SK-N-SH (cell line): ENCODE data around the gene TGFBI. TPM values are rescaled to one million over a fixed set of nuclear protein-coding genes. Genes with fewer than 3 reads are reported as not detected.

ENCODE experiments used
- CTCF ChIA-PET: fragments of 300-600, 350-600 bp; formaldehyde crosslinking; extraction: SDS; loops from one replicate; lab custom pipeline; 2021; lab: Yijun Ruan, JAX
- POLR2A ChIA-PET: fragments of 350-600 bp; sonication (Branson Sonifier 250); formaldehyde crosslinking; extraction: SDS; loops from one replicate; lab custom pipeline; 2020; ENCODE audit warnings: antibody characterized with exemption, inconsistent platforms; lab: Yijun Ruan, JAX
- DNase-seq: peaks from one replicate; pipeline ENCODE4 v3.0.0; 2012
- H2AFZ ChIP-seq: fragments of 200-600 bp; sonication (generic); 2 replicates; pipeline ENCODE4 v1.8.1; 2016; ENCODE audit warnings: antibody characterized with exemption, mild to moderate bottlenecking, low read depth
- H3F3A ChIP-seq: fragments of 200-600 bp; sonication (generic); replicated peaks from 2 replicates; pipeline ENCODE3; 2016; ENCODE audit warnings: antibody characterized with exemption, mild to moderate bottlenecking; ENCODE audit not compliant: insufficient read depth
- H3K27ac ChIP-seq, 2 experiments: fragments of 200-500 bp in 1 of 2; fragments of 200-600 bp in 1 of 2; sonication (Bioruptor generic) in 1 of 2; sonication (generic), shearing (Covaris generic) in 1 of 2; 2 replicates each; pipeline versions ENCODE4 v1.5.1 to v1.6.1; 2014 to 2016; ENCODE audit warnings: low read depth in 2 of 2, inconsistent platforms in 1 of 2, low read length in 1 of 2, mild to moderate bottlenecking in 1 of 2, mixed read lengths in 1 of 2
- H3K27me3 ChIP-seq: fragments of 200-600 bp; sonication (generic), shearing (Covaris generic); 2 replicates; pipeline ENCODE4 v1.6.1; 2016; ENCODE audit warnings: mixed run types; ENCODE audit not compliant: insufficient read depth
- H3K36me3 ChIP-seq, 2 experiments: fragments of 200-500 bp in 1 of 2; fragments of 200-600 bp in 1 of 2; sonication (Bioruptor generic) in 1 of 2; sonication (generic) in 1 of 2; replicated peaks in 1 of 2; 2 replicates each; pipeline versions ENCODE3 to v1.5.1; 2014 to 2016; ENCODE audit warnings: low read length in 1 of 2, mild to moderate bottlenecking in 1 of 2; ENCODE audit not compliant: insufficient read depth in 2 of 2, control insufficient read depth in 1 of 2
- H3K4me1 ChIP-seq, 2 experiments: fragments of 200-500 bp in 1 of 2; fragments of 200-600 bp in 1 of 2; sonication (Bioruptor generic) in 1 of 2; sonication (generic), shearing (Covaris generic) in 1 of 2; 2 replicates each; pipeline versions ENCODE4 v1.5.1 to v1.6.1; 2014 to 2016; ENCODE audit warnings: low read depth in 1 of 2, low read length in 1 of 2, mixed run types in 1 of 2; ENCODE audit not compliant: insufficient read depth in 2 of 2, control insufficient read depth in 1 of 2
- H3K4me2 ChIP-seq: fragments of 200-600 bp; sonication (generic), shearing (Covaris generic); 2 replicates; pipeline ENCODE4 v1.6.1; 2017; ENCODE audit warnings: mixed run types
- H3K4me3 ChIP-seq, 2 experiments: fragments of 200-500 bp in 1 of 2; fragments of 200-600 bp in 1 of 2; sonication (Bioruptor generic) in 1 of 2; sonication (generic), shearing (Covaris generic) in 1 of 2; 2 replicates each; pipeline versions ENCODE4 v1.5.1 to v1.8.1; 2014 to 2016; ENCODE audit warnings: low read depth in 2 of 2, inconsistent platforms in 1 of 2, low read length in 1 of 2, mild to moderate bottlenecking in 1 of 2, mixed read lengths in 1 of 2, moderate library complexity in 1 of 2
- H3K79me2 ChIP-seq: fragments of 200-600 bp; sonication (generic); 2 replicates; pipeline ENCODE4 v1.8.1; 2017; ENCODE audit warnings: mild to moderate bottlenecking; ENCODE audit not compliant: insufficient read depth
- H3K9ac ChIP-seq: fragments of 200-600 bp; sonication (generic); 2 replicates; pipeline ENCODE4 v1.6.1; 2017; ENCODE audit warnings: mixed run types
- H3K9me2 ChIP-seq: fragments of 200-600 bp; sonication (generic); 2 replicates; pipeline ENCODE4 v1.6.1; 2017; ENCODE audit warnings: mixed run types
- H3K9me3 ChIP-seq: fragments of 200-600 bp; sonication (generic); 2 replicates; pipeline ENCODE4 v1.6.1; 2017; ENCODE audit warnings: mixed run types, mild to moderate bottlenecking, moderate library complexity
- H4K20me1 ChIP-seq: fragments of 200-600 bp; sonication (generic); 2 replicates; pipeline ENCODE4 v1.6.1; 2017; ENCODE audit warnings: mild to moderate bottlenecking, mixed run types; ENCODE audit not compliant: insufficient read depth
- CHD2 ChIP-seq: fragments of 150-350 bp; IDR thresholded peaks from 2 replicates; pipeline ENCODE4 v1.6.1; 2018; ENCODE audit warnings: low read length; ENCODE audit not compliant: partially characterized antibody
- EP300 ChIP-seq, 2 experiments: IDR thresholded peaks; 2 replicates each; pipeline versions ENCODE4 v1.4.0 to v1.6.1; 2012; ENCODE audit warnings: borderline replicate concordance in 1 of 2, low read depth in 1 of 2, low read length in 1 of 2
- FOXJ3 ChIP-seq: sonication (generic); formaldehyde crosslinking; IDR thresholded peaks from 2 replicates; pipeline ENCODE4 v1.5.1; 2020; ENCODE audit warnings: mild to moderate bottlenecking, missing genetic modification reagents
- GABPA ChIP-seq: IDR thresholded peaks from 2 replicates; pipeline ENCODE4 v1.4.0; 2012; ENCODE audit warnings: low read depth, mild to moderate bottlenecking
- MXI1 ChIP-seq: IDR thresholded peaks from 2 replicates; pipeline ENCODE4 v1.6.1; 2012; ENCODE audit warnings: mild to moderate bottlenecking, low read depth, low read length, improper control_type of control experiment
- NRF1 ChIP-seq: IDR thresholded peaks from 2 replicates; pipeline ENCODE4 v1.6.1; 2012; ENCODE audit warnings: low read depth, mild to moderate bottlenecking, low read length
- PBX3 ChIP-seq: IDR thresholded peaks from 2 replicates; pipeline ENCODE4; 2012
- POLR2AphosphoS5 ChIP-seq: IDR thresholded peaks from 2 replicates; pipeline ENCODE4 v1.6.1; 2012; ENCODE audit warnings: low read depth, low read length
- RAD21 ChIP-seq: IDR thresholded peaks from 2 replicates; pipeline ENCODE4 v1.6.1; 2012; ENCODE audit warnings: mild to moderate bottlenecking, low read length
- RXRA ChIP-seq: IDR thresholded peaks from 2 replicates; pipeline ENCODE4 v1.4.0; 2012; ENCODE audit warnings: low read depth, mild to moderate bottlenecking, borderline replicate concordance
- TEAD4 ChIP-seq: IDR thresholded peaks from 2 replicates; pipeline ENCODE4 v1.4.0; 2012; ENCODE audit warnings: mild to moderate bottlenecking, borderline replicate concordance; ENCODE audit not compliant: insufficient read depth
- USF2 ChIP-seq: fragments of 150-350 bp; IDR thresholded peaks from 2 replicates; pipeline ENCODE4 v1.6.1; 2017; ENCODE audit warnings: antibody characterized with exemption, low read length, low read depth, borderline replicate concordance
- YY1 ChIP-seq: IDR thresholded peaks from 2 replicates; pipeline ENCODE4 v1.4.0; 2012; ENCODE audit warnings: low read depth, mild to moderate bottlenecking
- ZBTB33 ChIP-seq: IDR thresholded peaks from 2 replicates; pipeline ENCODE4 v1.4.0; 2012; ENCODE audit warnings: low read depth, borderline replicate concordance
- WGBS: methylation state at CpG from one replicate; pipeline ENCODE4 v1.1.6; 2017; ENCODE audit warnings: low lambda C conversion rate; 5-methylcytosine and 5-hydroxymethylcytosine counted together
- polyA plus RNA-seq, 3 experiments: library from polyadenylated mRNA; depleted of rRNA; stranded (reverse); fragments of >200 nt; gene quantifications; 2 replicates each; pipeline ENCODE4 v1.2.3, GENCODE V29; 2012

Gene TGFBI
- polyA plus RNA-seq, 1 of the 3 experiments (the other 2 are of a cell fraction): 2,678 TPM

- TF ChIP-seq YY1 (no peak), POLR2AphosphoS5 (no peak)
Measured at GRCh38 chr5:136103118-136103517, 74.3 kb downstream of the TGFBI start (continued).

- TF ChIP-seq CHD2: no peak
- TF ChIP-seq TEAD4: no peak
- no peak for TF ChIP-seq GABPA
- no peak for TF ChIP-seq ZBTB33
- TF ChIP-seq MXI1: no peak
- no peak for TF ChIP-seq FOXJ3 (CRISPR knock-in tag)
- no peak for TF ChIP-seq RXRA
- TF ChIP-seq POLR2AphosphoS5: no peak
- no peak for TF ChIP-seq PBX3
- no peak for TF ChIP-seq EP300 (IDR thresholded peaks at IDR 0.05; ENCODE audit: borderline replicate concordance in 1 of 2, low read depth in 1 of 2, low read length in 1 of 2)
- no peak for TF ChIP-seq USF2
- TF ChIP-seq NRF1: no peak
- TF ChIP-seq RAD21: no peak
- H3F3A ChIP-seq: peaks cover 4% of the 10 kb centered on the region
- H3K36me3 ChIP-seq: no peaks in the 10 kb centered on the region
- no peaks in the 10 kb centered on the region for H3K27me3 ChIP-seq
- DNase-seq: no peak
- H3K4me2 ChIP-seq: no peak overlapping the region
- no peaks in the 10 kb centered on the region for H3K9me3 ChIP-seq
- ChIA-PET POLR2A (no interaction called here), CTCF (interaction anchor here (1.3 kb wide), 1 partner anchor 108 kb away, joined by 4 read pairs; no protein-coding TSS in a partner anchor)
- H3K27ac ChIP-seq: no peak overlapping the region
- H3K4me1 ChIP-seq: no peaks in the 10 kb centered on the region; a peak in 1 of 4 replicates
- no peak overlapping the region for H3K9ac ChIP-seq
- H3K4me3 ChIP-seq: no peak overlapping the region
- no peaks in the 10 kb centered on the region for H3K79me2 ChIP-seq
- no peaks in the 10 kb centered on the region for H3K9me2 ChIP-seq
- no peaks in the 10 kb centered on the region for H4K20me1 ChIP-seq
- 85% methylated on average over 8 of the region's 8 CpGs for WGBS
- H2AFZ ChIP-seq: no peak overlapping the region
Measured at GRCh38 chr5:136104306-136104965, 75.6 kb downstream of the TGFBI start.
